ENCODE measurements around the gene LRBA.
A peak's percentile ranks its signal among the peaks of the same experiment; 100 is the strongest.

The LRBA gene

DNA sequence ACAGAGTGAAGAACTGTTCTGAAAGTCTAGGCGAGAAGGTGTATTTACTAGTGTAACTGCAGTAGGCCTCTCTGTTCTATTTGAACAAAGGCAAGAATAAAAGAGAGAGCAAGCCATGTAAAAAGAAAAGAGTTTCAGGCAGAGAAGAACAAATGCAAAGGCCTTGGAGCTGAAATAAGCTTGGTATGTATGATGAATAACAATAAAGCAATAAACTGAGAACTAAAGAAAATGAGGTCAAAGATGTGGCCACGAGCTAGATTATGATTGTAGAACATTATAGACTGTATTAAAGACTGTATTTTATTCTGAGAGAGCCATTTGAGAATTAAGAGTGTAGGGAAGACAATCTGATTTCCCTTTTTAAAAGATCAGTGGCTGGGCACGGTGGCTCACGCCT, 160.5 kb downstream of the LRBA start:
- in situ Hi-C loops (cut with MboI; ENCODE audit: low sequenced_read_pairs, unreplicated experiment), result loop anchor here (25.0 kb wide), 1 partner anchor 867 kb away; no protein-coding TSS in a partner anchor
- no peak for DNase-seq (ENCODE audit: low spot score)
- TF ChIP-seq, protein P1, sequence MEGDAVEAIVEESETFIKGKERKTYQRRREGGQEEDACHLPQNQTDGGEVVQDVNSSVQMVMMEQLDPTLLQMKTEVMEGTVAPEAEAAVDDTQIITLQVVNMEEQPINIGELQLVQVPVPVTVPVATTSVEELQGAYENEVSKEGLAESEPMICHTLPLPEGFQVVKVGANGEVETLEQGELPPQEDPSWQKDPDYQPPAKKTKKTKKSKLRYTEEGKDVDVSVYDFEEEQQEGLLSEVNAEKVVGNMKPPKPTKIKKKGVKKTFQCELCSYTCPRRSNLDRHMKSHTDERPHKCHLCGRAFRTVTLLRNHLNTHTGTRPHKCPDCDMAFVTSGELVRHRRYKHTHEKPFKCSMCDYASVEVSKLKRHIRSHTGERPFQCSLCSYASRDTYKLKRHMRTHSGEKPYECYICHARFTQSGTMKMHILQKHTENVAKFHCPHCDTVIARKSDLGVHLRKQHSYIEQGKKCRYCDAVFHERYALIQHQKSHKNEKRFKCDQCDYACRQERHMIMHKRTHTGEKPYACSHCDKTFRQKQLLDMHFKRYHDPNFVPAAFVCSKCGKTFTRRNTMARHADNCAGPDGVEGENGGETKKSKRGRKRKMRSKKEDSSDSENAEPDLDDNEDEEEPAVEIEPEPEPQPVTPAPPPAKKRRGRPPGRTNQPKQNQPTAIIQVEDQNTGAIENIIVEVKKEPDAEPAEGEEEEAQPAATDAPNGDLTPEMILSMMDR (IDR thresholded peaks at IDR 0.05; ENCODE audit: borderline replicate concordance, control extremely low read depth, extremely low read depth, insufficient read depth, missing control alignments), result no peak

DNA sequence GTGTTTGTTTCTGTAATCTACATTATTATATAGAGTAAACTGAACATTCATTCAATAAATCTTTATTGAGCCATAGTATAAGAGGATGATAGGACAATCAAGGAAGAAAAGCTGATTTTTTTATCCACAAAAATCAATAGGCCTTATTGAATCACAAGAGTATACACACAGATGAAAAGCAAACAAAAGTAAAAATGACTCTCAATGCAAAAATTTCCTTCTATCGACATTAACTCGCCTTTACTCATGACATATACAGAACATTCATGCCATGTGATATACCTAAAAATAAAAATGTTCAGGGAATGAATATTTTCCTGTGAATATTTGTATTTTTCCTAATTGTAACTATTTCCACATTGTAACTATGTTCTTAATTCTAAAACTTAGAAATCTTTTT, 161.2 kb downstream of the LRBA start:
- TF ChIP-seq, protein P1 (IDR thresholded peaks at IDR 0.05; ENCODE audit: borderline replicate concordance, control extremely low read depth, extremely low read depth, insufficient read depth, missing control alignments), result no peak
- in situ Hi-C loops (cut with MboI; ENCODE audit: low sequenced_read_pairs, unreplicated experiment), result loop anchor here (25.0 kb wide), 1 partner anchor 867 kb away; no protein-coding TSS in a partner anchor
- no peak for DNase-seq (ENCODE audit: low spot score)

DNA sequence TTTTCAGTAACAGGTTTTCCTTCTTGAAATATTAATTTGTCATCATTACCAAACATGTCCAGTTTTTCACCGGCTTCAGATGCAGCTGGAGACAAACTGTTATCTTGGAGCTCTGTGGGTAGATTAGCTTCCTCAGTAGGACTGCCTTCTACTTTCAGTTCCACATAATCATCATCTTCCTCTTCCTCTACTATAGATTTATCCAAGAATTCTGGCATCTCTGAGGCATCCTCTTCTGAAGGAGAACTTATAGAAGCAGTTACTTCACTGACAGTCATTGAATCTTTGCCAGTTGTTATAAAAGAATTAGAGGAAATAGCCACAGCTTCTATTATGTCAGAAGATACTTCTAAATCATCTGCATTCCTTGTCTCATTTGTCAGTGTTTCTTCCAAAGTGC, 162.9 kb downstream of the LRBA start:
- TF ChIP-seq, protein P1 (IDR thresholded peaks at IDR 0.05; ENCODE audit: borderline replicate concordance, control extremely low read depth, extremely low read depth, insufficient read depth, missing control alignments), result no peak
- in situ Hi-C loops (cut with MboI; ENCODE audit: low sequenced_read_pairs, unreplicated experiment), result loop anchor here (25.0 kb wide), 1 partner anchor 865 kb away; no protein-coding TSS in a partner anchor
- no peak for DNase-seq (ENCODE audit: low spot score)

DNA sequence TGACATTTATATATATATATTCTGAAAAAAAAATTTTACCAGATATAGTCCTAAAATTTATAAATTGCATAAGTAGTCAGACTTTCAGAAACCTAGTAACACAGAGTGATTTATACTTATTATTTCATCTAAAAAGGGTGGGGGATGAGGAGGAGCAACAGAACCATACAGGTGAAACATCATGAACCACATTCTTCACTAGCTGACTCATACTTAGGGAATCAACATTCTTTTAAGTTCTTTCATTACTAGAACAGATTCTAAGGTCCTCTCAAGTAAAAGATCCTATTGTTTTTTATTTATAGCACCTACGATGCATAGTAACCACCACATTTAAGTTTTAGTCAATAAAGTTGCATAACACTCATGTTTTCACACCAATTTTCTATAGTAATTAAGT, 166.1 kb downstream of the LRBA start:
- TF ChIP-seq, protein P1 (IDR thresholded peaks at IDR 0.05; ENCODE audit: borderline replicate concordance, control extremely low read depth, extremely low read depth, insufficient read depth, missing control alignments), result no peak
- no peak for DNase-seq (ENCODE audit: low spot score)
- in situ Hi-C loops (cut with MboI; ENCODE audit: low sequenced_read_pairs, unreplicated experiment), result no loop called here

DNA sequence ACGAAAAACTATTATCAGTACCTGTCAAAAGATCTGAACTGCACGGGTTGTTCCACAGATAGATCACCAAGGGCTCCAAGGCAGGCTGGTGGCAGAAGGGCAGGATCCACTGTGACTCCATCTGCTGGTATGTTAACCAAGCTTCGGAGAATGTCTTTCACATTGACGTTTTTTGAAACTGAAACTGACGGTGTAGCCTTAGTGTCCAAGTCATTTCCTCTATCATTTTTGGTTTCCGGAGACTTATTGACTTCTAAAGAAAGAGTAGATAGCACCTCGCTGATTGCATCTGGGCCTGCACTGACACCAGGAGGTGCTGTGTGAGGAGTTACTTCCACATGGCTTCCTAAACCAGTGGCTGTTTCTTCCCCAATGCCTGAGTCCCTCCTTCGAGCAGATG, 186.9 kb downstream of the LRBA start:
- in situ Hi-C loops (cut with MboI; ENCODE audit: low sequenced_read_pairs, unreplicated experiment), result no loop called here
- DNase-seq (ENCODE audit: low spot score), result peak; percentile 47

DNA sequence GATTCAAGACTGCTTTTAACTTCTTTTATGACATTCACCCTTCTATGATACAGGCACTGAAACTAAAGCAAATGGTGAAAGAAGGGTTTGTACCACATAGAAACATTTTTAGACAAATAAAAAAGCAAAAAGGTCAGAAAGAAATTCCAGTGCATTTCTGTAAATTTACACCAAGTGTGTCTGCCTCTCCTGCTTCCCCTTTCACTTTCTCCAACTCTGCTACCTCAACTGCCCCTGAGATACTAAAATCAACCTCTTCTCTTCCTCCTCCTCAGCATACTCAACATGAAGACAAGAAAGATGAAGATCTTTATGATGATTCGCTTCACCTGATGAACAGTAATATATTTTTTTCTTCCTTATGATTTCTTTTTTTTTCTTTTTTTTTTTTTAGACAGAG, 187.9 kb downstream of the LRBA start:
- TF ChIP-seq, protein P1 (IDR thresholded peaks at IDR 0.05; ENCODE audit: borderline replicate concordance, control extremely low read depth, extremely low read depth, insufficient read depth, missing control alignments), result no peak
- DNase-seq (ENCODE audit: low spot score), result no peak
- in situ Hi-C loops (cut with MboI; ENCODE audit: low sequenced_read_pairs, unreplicated experiment), result no loop called here

More for the DNA sequence above, 186.9 kb downstream of the LRBA start:
- TF ChIP-seq, protein P1 (IDR thresholded peaks at IDR 0.05; ENCODE audit: borderline replicate concordance, control extremely low read depth, extremely low read depth, insufficient read depth, missing control alignments), result peak; percentile 23
